Activated CD8-positive, alpha-beta T cell treated with anti-CD3 and anti-CD28 coated beads for 36 hours (primary cell): ENCODE data around the gene RHBDL3. TPM values are rescaled to one million over a fixed set of nuclear protein-coding genes. Genes with fewer than 3 reads are reported as not detected.

Source experiments
- ATAC-seq: fragments of 200-7000 bp; cut with Tn5 transposase; one replicate; pipeline ENCODE4 v1.10.0; 2021; ENCODE audit warnings: mild to moderate bottlenecking, moderate library complexity
- CTCF ChIA-PET: fragments of 350-600 bp; sonication (Branson Sonifier 250); formaldehyde crosslinking; loops from one replicate; lab custom pipeline; 2021; ENCODE audit warnings: antibody characterized with exemption; lab: Charles Lee
- POLR2A ChIA-PET: fragments of 350-600 bp; sonication (Branson Sonifier 250); formaldehyde crosslinking; loops from one replicate; lab custom pipeline; 2021; ENCODE audit warnings: antibody characterized with exemption; lab: Charles Lee
- DNase-seq: peaks from one replicate; pipeline ENCODE4 v3.0.0-alpha.2; 2020
- H3K27ac Mint-ChIP-seq: one replicate; pipeline ENCODE4 v1.8.0; 2021; ENCODE audit warnings: mild to moderate bottlenecking, mixed read lengths
- H3K27me3 Mint-ChIP-seq: one replicate; pipeline ENCODE4 v1.8.0; 2021; ENCODE audit warnings: mixed read lengths
- H3K36me3 Mint-ChIP-seq: one replicate; pipeline ENCODE4 v1.8.0; 2021; ENCODE audit warnings: low read depth, mixed read lengths
- H3K4me1 Mint-ChIP-seq: one replicate; pipeline ENCODE4 v1.8.0; 2021; ENCODE audit warnings: low read depth, mixed read lengths
- H3K4me3 Mint-ChIP-seq: one replicate; pipeline ENCODE4 v1.8.0; 2021; ENCODE audit warnings: mild to moderate bottlenecking, moderate library complexity, mixed read lengths
- H3K9me3 Mint-ChIP-seq: one replicate; pipeline ENCODE4 v1.8.0; 2021; ENCODE audit warnings: mixed read lengths
- CTCF ChIP-seq: fragments of 200-600 bp; IDR thresholded peaks from one replicate; pipeline ENCODE4 v1.8.0; 2022; ENCODE audit warnings: antibody characterized with exemption, mild to moderate bottlenecking
- intact Hi-C: fragments of 100-400 bp; cut with micrococcal nuclease; formaldehyde crosslinking; loops from one replicate; pipeline ENCODE4 v1.10.0; 2022
- total RNA-seq, 2 experiments: library from RNA; stranded (reverse); gene quantifications; one replicate each; pipeline ENCODE4 v1.2.3, GENCODE V29; 2021

Gene RHBDL3
- total RNA-seq, 2 experiments from 2014 or later = 0.11 TPM; not detected in 1

GRCh38 chr17:32275060-32276042 is 9.7 kb downstream of the RHBDL3 start:
- no peak overlapping the region for H3K4me3 Mint-ChIP-seq
- no peaks in the 10 kb centered on the region for H3K9me3 Mint-ChIP-seq
- no peak for TF ChIP-seq CTCF
- no peak overlapping the region for H3K27ac Mint-ChIP-seq
- CTCF ChIA-PET = no interaction called here
- DNase-seq = peak; percentile 16
- POLR2A ChIA-PET = no interaction called here
- intact Hi-C loops = no loop called here
- no peak for ATAC-seq
- no peaks in the 10 kb centered on the region for H3K4me1 Mint-ChIP-seq
- no peaks in the 10 kb centered on the region for H3K36me3 Mint-ChIP-seq
- H3K27me3 Mint-ChIP-seq = peaks cover 31% of the 10 kb centered on the region

- no peaks in the 10 kb centered on the region for H3K36me3 Mint-ChIP-seq
- H3K4me1 Mint-ChIP-seq = no peaks in the 10 kb centered on the region
- intact Hi-C loops = no loop called here
Observed at GRCh38 chr17:32276171-32276601, 10.6 kb downstream of the RHBDL3 start.

GRCh38 chr17:32277284-32277683 is 11.7 kb downstream of the RHBDL3 start:
- CTCF ChIA-PET = no interaction called here
- Mint-ChIP-seq H3K4me1 (no peaks in the 10 kb centered on the region), H3K36me3 (no peaks in the 10 kb centered on the region), H3K27ac (no peak overlapping the region), H3K27me3 (peaks cover 18% of the 10 kb centered on the region), H3K9me3 (no peaks in the 10 kb centered on the region), H3K4me3 (no peak overlapping the region)
- ATAC-seq (no peak), DNase-seq (no peak)
- POLR2A ChIA-PET = interaction anchor here (1.1 to 1.6 kb wide), 2 partner anchors 9 to 13 kb away, joined by 3 to 4 read pairs; no protein-coding TSS in a partner anchor
- TF ChIP-seq CTCF = no peak
- intact Hi-C loops = no loop called here

More at GRCh38 chr17:32276171-32276601, 10.6 kb downstream of the RHBDL3 start:
- no peak overlapping the region for H3K4me3 Mint-ChIP-seq
- H3K9me3 Mint-ChIP-seq = no peaks in the 10 kb centered on the region
- H3K27me3 Mint-ChIP-seq = peaks cover 25% of the 10 kb centered on the region
- H3K27ac Mint-ChIP-seq = no peak overlapping the region
- ATAC-seq (no peak), DNase-seq (no peak)
- ChIA-PET POLR2A (interaction anchor here (1.6 kb wide), 1 partner anchor 10 kb away, joined by 3 read pairs; no protein-coding TSS in a partner anchor), CTCF (no interaction called here)
- TF ChIP-seq CTCF = no peak

- Mint-ChIP-seq H3K4me3 (no peak overlapping the region), H3K36me3 (no peaks in the 10 kb centered on the region), H3K4me1 (no peaks in the 10 kb centered on the region), H3K27ac (no peak overlapping the region), H3K27me3 (peaks cover 11% of the 10 kb centered on the region), H3K9me3 (no peaks in the 10 kb centered on the region)
- intact Hi-C loops = no loop called here
- ATAC-seq = no peak
- DNase-seq = no peak
- ChIA-PET CTCF (interaction anchor here (0.6 kb wide), 1 partner anchor 911 kb away, joined by 3 read pairs; no protein-coding TSS in a partner anchor), POLR2A (no interaction called here)
- TF ChIP-seq CTCF = no peak
Observed at GRCh38 chr17:32278815-32279214, 13.2 kb downstream of the RHBDL3 start.
